Measurements from ENCODE around the gene GPR107. TPM values are rescaled to one million over a fixed set of nuclear protein-coding genes. Genes with fewer than 3 reads are reported as not detected.

Gene GPR107
- total and polyA plus RNA-seq, 2 experiments from 2014 or later: 12.3 to 23.9 TPM

DNA sequence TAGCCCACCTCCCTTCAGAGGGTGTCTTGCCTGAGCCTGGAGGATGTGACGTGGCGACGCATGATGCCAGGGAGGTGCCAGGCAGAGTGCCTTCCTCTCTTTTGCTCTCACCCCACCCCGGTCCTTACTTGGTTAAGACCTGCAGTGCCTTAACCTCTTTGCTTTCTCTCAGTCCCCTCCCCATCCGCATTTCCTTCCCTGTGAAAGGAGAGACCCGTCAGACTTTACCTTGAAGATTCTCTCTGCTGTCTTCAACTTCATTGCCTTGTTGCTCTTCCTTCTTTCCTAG, 66.5 kb downstream of the GPR107 start:
- Histone ChIP-seq H3K36me3 (peaks cover 6% of the 10 kb centered on the region), H3K27ac (no peak overlapping the region), H3K4me1 (ENCODE audit: low read depth) (no peaks in the 10 kb centered on the region), H3K4me3 (no peak overlapping the region), H3K9me3 (ENCODE audit: low read depth) (no peaks in the 10 kb centered on the region), H3K27me3 (no peaks in the 10 kb centered on the region)
- TF ChIP-seq, protein P1, sequence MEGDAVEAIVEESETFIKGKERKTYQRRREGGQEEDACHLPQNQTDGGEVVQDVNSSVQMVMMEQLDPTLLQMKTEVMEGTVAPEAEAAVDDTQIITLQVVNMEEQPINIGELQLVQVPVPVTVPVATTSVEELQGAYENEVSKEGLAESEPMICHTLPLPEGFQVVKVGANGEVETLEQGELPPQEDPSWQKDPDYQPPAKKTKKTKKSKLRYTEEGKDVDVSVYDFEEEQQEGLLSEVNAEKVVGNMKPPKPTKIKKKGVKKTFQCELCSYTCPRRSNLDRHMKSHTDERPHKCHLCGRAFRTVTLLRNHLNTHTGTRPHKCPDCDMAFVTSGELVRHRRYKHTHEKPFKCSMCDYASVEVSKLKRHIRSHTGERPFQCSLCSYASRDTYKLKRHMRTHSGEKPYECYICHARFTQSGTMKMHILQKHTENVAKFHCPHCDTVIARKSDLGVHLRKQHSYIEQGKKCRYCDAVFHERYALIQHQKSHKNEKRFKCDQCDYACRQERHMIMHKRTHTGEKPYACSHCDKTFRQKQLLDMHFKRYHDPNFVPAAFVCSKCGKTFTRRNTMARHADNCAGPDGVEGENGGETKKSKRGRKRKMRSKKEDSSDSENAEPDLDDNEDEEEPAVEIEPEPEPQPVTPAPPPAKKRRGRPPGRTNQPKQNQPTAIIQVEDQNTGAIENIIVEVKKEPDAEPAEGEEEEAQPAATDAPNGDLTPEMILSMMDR (IDR thresholded peaks at IDR 0.05; ENCODE audit: low read depth, low read length): no peak
- DNase-seq (ENCODE audit: low read depth in 1 of 2, low spot score in 1 of 2): no peak

DNA sequence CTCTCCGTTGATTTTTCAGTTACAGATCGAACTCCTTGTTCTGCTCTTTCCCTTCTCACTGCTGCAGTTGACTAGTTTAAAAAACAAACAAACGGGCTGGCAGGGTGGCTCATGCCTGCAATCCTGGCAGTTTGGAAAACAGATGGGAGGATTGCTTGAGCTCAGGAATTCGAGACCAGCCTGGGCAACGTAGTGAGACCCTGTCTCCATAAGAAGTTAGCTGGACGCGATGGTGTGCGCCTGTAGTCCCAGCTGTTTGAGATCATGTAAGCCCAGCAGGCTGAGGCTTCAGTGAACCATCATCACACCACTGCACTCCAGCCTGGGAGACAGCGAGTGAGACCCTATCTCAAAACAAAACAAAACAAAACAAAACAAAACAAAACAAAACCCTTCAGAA, 67.1 kb downstream of the GPR107 start:
- Histone ChIP-seq H3K27me3 (no peaks in the 10 kb centered on the region), H3K36me3 (peaks cover 6% of the 10 kb centered on the region), H3K4me3 (no peak overlapping the region), H3K27ac (no peak overlapping the region), H3K9me3 (ENCODE audit: low read depth) (no peaks in the 10 kb centered on the region), H3K4me1 (ENCODE audit: low read depth) (no peaks in the 10 kb centered on the region)
- no peak for DNase-seq (ENCODE audit: low read depth in 1 of 2, low spot score in 1 of 2)
- TF ChIP-seq, protein P1 (IDR thresholded peaks at IDR 0.05; ENCODE audit: low read depth, low read length): no peak

DNA sequence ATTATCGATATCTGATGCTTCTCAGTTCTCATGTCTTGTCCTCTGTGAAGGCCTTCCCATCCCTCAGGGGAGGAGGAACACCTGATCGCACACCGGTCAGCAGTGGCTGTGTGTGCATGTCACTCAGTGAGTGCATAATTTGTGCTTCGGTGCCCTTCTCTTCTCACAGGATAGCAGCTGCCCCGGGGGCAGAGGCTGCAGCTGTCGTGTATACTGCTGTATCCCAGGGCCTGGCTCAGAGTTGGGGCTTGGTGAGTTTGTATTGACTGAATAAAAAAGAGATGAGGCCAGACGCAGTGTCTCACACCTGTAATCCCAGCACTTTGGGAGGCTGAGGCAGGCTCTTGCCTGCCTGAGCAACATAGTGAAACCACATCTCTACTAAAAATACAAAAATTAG, 68.8 kb downstream of the GPR107 start:
- Histone ChIP-seq H3K27me3 (no peaks in the 10 kb centered on the region), H3K4me1 (ENCODE audit: low read depth) (no peaks in the 10 kb centered on the region), H3K9me3 (ENCODE audit: low read depth) (no peaks in the 10 kb centered on the region), H3K36me3 (peaks cover 6% of the 10 kb centered on the region), H3K27ac (no peak overlapping the region), H3K4me3 (no peak overlapping the region)
- TF ChIP-seq, protein P1 (IDR thresholded peaks at IDR 0.05; ENCODE audit: low read depth, low read length): no peak
- DNase-seq (ENCODE audit: low read depth in 1 of 2, low spot score in 1 of 2): no peak

DNA sequence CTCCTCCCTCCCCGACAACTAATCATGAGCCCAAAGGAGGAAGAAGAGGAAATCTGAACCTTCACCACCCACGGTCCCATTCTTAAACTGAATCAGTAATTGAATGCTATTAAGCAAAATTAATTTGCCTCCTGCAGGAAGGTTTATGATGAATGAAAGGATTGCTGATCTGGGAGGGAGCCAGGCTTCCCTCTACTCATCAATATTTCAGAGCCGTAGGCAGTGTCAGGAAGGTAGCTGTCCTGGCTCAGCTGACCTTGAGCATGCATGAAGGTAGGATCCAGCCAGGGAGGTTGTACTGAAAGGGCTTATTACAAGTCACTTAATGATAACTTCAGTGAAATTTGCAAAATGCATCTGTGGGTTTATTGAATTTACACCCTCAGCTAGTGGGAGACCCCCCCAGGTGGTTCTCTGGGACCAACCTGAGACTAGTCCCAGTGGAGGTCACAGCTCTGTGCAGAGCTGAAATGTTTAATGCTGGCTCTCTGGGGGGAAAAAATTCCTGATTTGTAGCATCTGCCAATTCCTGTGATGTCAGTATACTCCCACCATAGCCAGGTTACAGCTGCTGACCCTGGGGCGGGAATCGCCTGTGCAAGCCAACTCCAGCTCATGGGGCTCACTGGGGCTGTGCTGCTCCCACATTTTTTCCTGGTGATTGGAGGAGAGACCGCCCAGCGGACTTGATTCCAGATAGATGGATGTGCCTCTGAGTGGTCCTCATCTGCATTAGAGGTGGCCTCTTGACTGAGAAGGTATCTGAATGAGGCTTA, 70.6 kb downstream of the GPR107 start:
- TF ChIP-seq, protein P1 (IDR thresholded peaks at IDR 0.05; ENCODE audit: low read depth, low read length): no peak
- Histone ChIP-seq H3K27me3 (no peaks in the 10 kb centered on the region), H3K4me3 (no peak overlapping the region), H3K9me3 (ENCODE audit: low read depth) (no peaks in the 10 kb centered on the region), H3K4me1 (ENCODE audit: low read depth) (peaks cover 15% of the 10 kb centered on the region), H3K36me3 (peaks cover 6% of the 10 kb centered on the region), H3K27ac (no peak overlapping the region)
- DNase-seq (ENCODE audit: low read depth in 1 of 2, low spot score in 1 of 2): no peak

DNA sequence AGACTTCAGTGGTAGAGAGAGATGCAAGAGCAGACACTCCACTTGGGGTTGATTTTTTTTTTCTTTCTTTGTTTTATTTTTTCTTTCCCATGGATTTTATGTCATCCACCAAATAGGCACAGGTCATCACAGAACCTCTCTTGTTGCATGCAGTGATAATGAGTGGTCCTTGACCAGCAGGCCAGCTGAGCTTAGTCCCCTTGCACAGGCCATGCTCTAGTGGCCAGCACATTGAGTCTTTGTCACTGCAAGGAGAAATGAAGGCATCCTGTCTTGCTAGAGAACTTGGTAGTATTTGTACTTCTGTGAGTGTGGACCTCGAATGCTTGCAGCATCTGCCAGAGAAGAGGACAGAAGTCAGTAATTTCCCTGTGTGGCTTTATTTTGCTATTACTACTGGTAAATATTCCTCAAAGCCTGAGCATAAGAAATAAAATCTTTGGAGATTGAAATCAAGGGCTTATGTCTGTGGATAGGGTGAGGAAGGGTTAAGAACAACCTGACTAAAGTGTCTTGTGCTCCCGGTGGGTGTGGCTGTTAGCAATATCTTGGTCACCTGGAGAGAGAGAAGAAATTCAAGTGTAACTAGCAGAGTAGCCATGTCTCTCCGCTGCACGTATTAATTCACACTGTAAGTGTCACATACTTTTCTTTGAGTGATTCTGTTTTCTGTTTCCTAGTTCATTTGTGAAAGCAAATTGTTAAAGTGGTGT, 73.2 kb downstream of the GPR107 start:
- H3K36me3 ChIP-seq: peaks cover 6% of the 10 kb centered on the region
- TF ChIP-seq, protein P1 (IDR thresholded peaks at IDR 0.05; ENCODE audit: low read depth, low read length): no peak
- peak overlapping the region; percentile 35 for H3K27ac ChIP-seq
- DNase-seq (ENCODE audit: low read depth in 1 of 2, low spot score in 1 of 2): no peak
- no peak overlapping the region for H3K4me3 ChIP-seq
- no peaks in the 10 kb centered on the region for H3K9me3 ChIP-seq (ENCODE audit: low read depth)
- no peaks in the 10 kb centered on the region for H3K27me3 ChIP-seq
- H3K4me1 ChIP-seq (ENCODE audit: low read depth): peaks cover 20% of the 10 kb centered on the region
